ENCODE measurements around the gene TOR2A.

GRCh38 chr9:127710204-127710783 lies 24.8 kb downstream of the TOR2A start:
- no peak for TF ChIP-seq EP300 (IDR thresholded peaks at IDR 0.05)
- TF ChIP-seq CTCF (IDR thresholded peaks at IDR 0.05): no peak

Data from ovary (tissue), 3 donors.